ENCODE data around the gene CASTOR2. TPM values are rescaled to one million over a fixed set of nuclear protein-coding genes. Genes with fewer than 3 reads are reported as not detected.

The CASTOR2 gene
- total and polyA plus RNA-seq, 10 of the 15 experiments (the other 5 are each of a cell fraction or from before 2014, with no cell fraction given), result 0.18 to 1.1 (median 0.44) TPM; not detected in 4

GRCh38 chr7:75033064-75033463, 68.6 kb downstream of the CASTOR2 start:
- Histone ChIP-seq H3K27me3 (replicated peaks in 1 of 2; ENCODE audit: control insufficient read depth in 2 of 2, insufficient read depth in 2 of 2, low read length in 1 of 2) (no peaks in the 10 kb centered on the region), H3K9me3 (replicated peaks; ENCODE audit: control insufficient read depth, insufficient read depth, low read length) (no peaks in the 10 kb centered on the region), H3K4me2 (ENCODE audit: control insufficient read depth, insufficient read depth) (no peak overlapping the region), H3K79me2 (ENCODE audit: control insufficient read depth, insufficient read depth, low read length) (no peaks in the 10 kb centered on the region), H3K27ac (ENCODE audit: control insufficient read depth, insufficient read depth) (no peak overlapping the region), H4K20me1 (ENCODE audit: control insufficient read depth, insufficient read depth) (no peaks in the 10 kb centered on the region), H3K36me3 (ENCODE audit: control insufficient read depth in 2 of 2, insufficient read depth in 2 of 2, low read length in 1 of 2) (no peaks in the 10 kb centered on the region), H2AFZ (ENCODE audit: control insufficient read depth, low read depth, low read length) (no peak overlapping the region), H3K9ac (ENCODE audit: control insufficient read depth, insufficient read depth, low read length) (no peak overlapping the region), H3K4me1 (ENCODE audit: control insufficient read depth, insufficient read depth, low read length) (no peaks in the 10 kb centered on the region), H3K4me3 (no peak overlapping the region)
- RAD21 ChIA-PET (ENCODE audit: unreplicated experiment), result no interaction called here
- BruUV-seq (replicated peaks), result no TSS peak
- SMC1A ChIA-PET (ENCODE audit: uncharacterized antibody, unreplicated experiment), result no interaction called here
- in situ Hi-C loops (cut with MboI), result no loop called here
- intact Hi-C loops (cut with micrococcal nuclease; ENCODE audit: unreplicated experiment), result no loop called here
- no peak for FAIRE-seq
- TF ChIP-seq HCFC1 (IDR thresholded peaks at IDR 0.05; ENCODE audit: low read length) (no peak), BCL11A (IDR thresholded peaks at IDR 0.05; ENCODE audit: low read depth, low read length) (no peak)
- TF ChIP-seq, protein P1, sequence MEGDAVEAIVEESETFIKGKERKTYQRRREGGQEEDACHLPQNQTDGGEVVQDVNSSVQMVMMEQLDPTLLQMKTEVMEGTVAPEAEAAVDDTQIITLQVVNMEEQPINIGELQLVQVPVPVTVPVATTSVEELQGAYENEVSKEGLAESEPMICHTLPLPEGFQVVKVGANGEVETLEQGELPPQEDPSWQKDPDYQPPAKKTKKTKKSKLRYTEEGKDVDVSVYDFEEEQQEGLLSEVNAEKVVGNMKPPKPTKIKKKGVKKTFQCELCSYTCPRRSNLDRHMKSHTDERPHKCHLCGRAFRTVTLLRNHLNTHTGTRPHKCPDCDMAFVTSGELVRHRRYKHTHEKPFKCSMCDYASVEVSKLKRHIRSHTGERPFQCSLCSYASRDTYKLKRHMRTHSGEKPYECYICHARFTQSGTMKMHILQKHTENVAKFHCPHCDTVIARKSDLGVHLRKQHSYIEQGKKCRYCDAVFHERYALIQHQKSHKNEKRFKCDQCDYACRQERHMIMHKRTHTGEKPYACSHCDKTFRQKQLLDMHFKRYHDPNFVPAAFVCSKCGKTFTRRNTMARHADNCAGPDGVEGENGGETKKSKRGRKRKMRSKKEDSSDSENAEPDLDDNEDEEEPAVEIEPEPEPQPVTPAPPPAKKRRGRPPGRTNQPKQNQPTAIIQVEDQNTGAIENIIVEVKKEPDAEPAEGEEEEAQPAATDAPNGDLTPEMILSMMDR (IDR thresholded peaks at IDR 0.05 in 2 of 3, conservative IDR thresholded peaks at IDR 0.05 in 1 of 3; ENCODE audit: control insufficient read depth in 2 of 3, extremely low read depth in 1 of 3, insufficient read depth in 1 of 3, low read depth in 3 of 3, low read length in 3 of 3), result 0 out of 6 replicates have a peak, but pooled peaks of 1 of the 3 experiments have one; percentile 12
- POLR2A ChIA-PET, result no interaction called here
- no peak for ATAC-seq
- whole genome bisulfite sequencing (ENCODE audit: insufficient coverage, insufficient replicate concordance, low lambda C conversion rate, missing lambda C conversion rate), result 80% methylated on average over 7 of the region's 8 CpGs
- DNase-seq (ENCODE audit: low read depth, low spot score), result no peak
- CTCF ChIA-PET, result interaction anchor here (1.6 kb wide), 1 partner anchor 13 kb away, joined by 4 read pairs; no protein-coding TSS in a partner anchor

DNA sequence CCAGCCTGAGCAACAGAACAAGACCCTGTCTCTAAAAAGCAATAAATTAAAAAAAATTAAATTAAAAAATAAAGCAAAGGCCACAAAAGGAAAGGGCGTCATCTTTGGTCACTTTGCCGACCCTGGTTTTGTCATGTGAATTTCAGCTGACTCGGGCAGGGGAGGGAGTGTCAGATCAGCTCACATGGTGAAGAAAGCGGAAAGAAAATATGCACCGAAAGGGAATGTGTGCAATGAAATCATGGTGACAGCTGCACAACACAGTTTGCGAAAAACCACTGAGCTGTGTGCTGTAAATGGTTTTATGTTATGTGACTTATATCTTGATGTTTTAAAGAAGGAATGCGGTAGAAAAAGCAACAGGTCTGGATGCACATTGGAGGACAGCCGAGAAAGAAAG, 69.3 kb downstream of the CASTOR2 start:
- ChIA-PET RAD21 (ENCODE audit: unreplicated experiment) (no interaction called here), POLR2A (no interaction called here), CTCF (interaction anchor here (0.6 to 0.9 kb wide), 2 partner anchors 10 to 585 kb away, joined by 3 to 4 read pairs; no protein-coding TSS in a partner anchor), SMC1A (ENCODE audit: uncharacterized antibody, unreplicated experiment) (no interaction called here)
- no peak overlapping the region for H2AFZ ChIP-seq (ENCODE audit: control insufficient read depth, low read depth, low read length)
- no peaks in the 10 kb centered on the region for H3K79me2 ChIP-seq (ENCODE audit: control insufficient read depth, insufficient read depth, low read length)
- H3K27me3 ChIP-seq (replicated peaks in 1 of 2; ENCODE audit: control insufficient read depth in 2 of 2, insufficient read depth in 2 of 2, low read length in 1 of 2), result no peaks in the 10 kb centered on the region
- no peak overlapping the region for H3K27ac ChIP-seq (ENCODE audit: control insufficient read depth, insufficient read depth)
- in situ Hi-C loops (cut with MboI), result no loop called here
- intact Hi-C loops (cut with micrococcal nuclease; ENCODE audit: unreplicated experiment), result no loop called here
- TF ChIP-seq E2F8 (IDR thresholded peaks at IDR 0.05; ENCODE audit: low read depth, partially characterized antibody) (no peak), NFYB (IDR thresholded peaks at IDR 0.05; ENCODE audit: insufficient read depth, low read depth, low read length) (no peak), HDAC6 (IDR thresholded peaks at IDR 0.05; ENCODE audit: unreplicated experiment) (no peak)
- no TSS peak for BruUV-seq (replicated peaks)
- H3K36me3 ChIP-seq (ENCODE audit: control insufficient read depth in 2 of 2, insufficient read depth in 2 of 2, low read length in 1 of 2), result no peaks in the 10 kb centered on the region
- ATAC-seq, result no peak
- no peak for DNase-seq (ENCODE audit: low read depth, low spot score)
- H3K4me2 ChIP-seq (ENCODE audit: control insufficient read depth, insufficient read depth), result no peak overlapping the region
- H3K4me1 ChIP-seq (ENCODE audit: control insufficient read depth, insufficient read depth, low read length), result no peaks in the 10 kb centered on the region
- H3K9me3 ChIP-seq (replicated peaks; ENCODE audit: control insufficient read depth, insufficient read depth, low read length), result no peaks in the 10 kb centered on the region
- H3K9ac ChIP-seq (ENCODE audit: control insufficient read depth, insufficient read depth, low read length), result no peak overlapping the region
- 94% methylated on average over 8 of the region's 8 CpGs for WGBS (ENCODE audit: insufficient coverage, insufficient replicate concordance, low lambda C conversion rate, missing lambda C conversion rate)
- H4K20me1 ChIP-seq (ENCODE audit: control insufficient read depth, insufficient read depth), result no peaks in the 10 kb centered on the region
- no peak for FAIRE-seq
- no peak overlapping the region for H3K4me3 ChIP-seq

Data from GM12878 (cell line).